Diencephalon (tissue), 1 donor: ENCODE measurements around the gene KRT36. TPM values are rescaled to one million over a fixed set of nuclear protein-coding genes. Genes with fewer than 3 reads are reported as not detected.

Source experiments
- small RNA-seq: library from RNA; depleted of rRNA; stranded (forward); fragments of <200 nt; gene quantifications from one replicate; pipeline ENCODE3, GENCODE V24; 2014
- total RNA-seq: library from RNA; depleted of rRNA; stranded (reverse); fragments of >200 nt; gene quantifications from one replicate; pipeline ENCODE4 v1.2.3, GENCODE V29; 2014

The KRT36 gene
- total RNA-seq, result not detected

DNA sequence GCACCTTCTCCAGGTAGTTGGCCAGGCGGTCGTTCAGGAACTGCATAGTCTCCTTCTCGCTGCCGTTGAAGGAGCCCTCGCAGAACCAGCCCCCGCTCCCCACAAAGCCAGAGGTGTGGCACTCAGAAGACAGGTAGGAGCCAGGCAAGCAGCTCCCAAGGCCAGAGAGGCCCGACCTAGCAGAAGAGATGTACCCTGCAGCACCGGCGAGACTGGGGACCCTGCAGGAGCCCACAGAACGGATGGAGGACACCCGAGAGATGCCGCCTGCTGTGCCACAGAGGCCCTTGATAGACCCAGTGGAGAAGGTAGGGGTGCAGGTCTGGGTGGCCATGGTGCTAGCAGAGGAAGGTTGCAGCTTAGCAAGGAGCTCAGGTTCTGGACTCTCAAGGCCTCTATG, at the start of gene KRT36:
KRT36 (minus strand) TSS at position 380 of the 400 bp plus-strand sequence; CDS start at position 334, 46 bp downstream.

GRCh38 chr17:41518789-41519449, 29.2 kb upstream of the KRT36 start, which contains the start of gene KRT15:
TSS of gene KRT15 (minus strand) at chr17:41518890. CDS start at chr17:41518827, 63 bp downstream.

GRCh38 chr17:41505007-41505808, 15.5 kb upstream of the KRT36 start, which contains the start of gene KRT13:
TSS of gene KRT13 (minus strand) at chr17:41505612. CDS start at chr17:41505550, 62 bp downstream.

DNA sequence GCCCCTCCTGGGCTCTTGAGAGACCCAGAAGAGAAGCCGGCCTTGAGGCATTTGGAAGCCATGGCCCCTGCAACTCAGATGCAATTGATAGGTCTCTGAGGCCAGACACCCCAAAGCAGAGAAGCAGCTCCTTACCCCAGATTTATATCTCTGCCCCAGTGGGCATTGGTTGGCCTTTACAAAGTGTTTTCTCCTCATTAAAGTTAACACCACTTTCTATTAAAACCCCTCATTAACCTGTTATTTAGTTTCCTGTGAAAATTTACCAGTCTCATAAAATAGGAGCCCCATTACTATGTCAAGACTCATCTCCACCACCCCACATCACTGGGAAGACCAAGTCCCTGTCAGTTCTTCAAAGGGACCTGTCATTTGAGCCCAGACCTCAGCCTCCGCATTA, 8.7 kb downstream of the KRT36 start, which contains the start of gene KRT35:
KRT35 (minus strand) TSS at position 116 of the 400 bp plus-strand sequence; CDS start at position 62, 54 bp downstream.

DNA sequence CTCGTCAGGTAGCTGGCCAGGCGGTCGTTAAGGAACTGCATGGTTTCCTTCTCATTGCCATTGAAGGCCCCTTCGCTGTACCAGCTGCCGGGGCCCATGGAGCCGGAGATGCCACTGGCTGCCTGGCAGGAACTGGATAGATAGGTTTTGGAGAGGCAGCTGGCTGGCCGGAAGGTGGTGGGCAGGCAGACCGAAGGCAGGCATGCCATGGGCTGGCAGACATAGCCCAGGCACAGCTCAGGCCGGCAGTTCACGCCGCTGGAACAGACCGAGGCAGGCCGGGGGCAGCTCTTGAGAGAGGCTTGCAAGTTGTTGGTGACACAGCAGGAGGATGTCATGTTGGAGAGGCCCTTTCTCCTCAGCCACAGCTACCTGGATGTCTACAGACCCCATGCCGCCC, 22.7 kb downstream of the KRT36 start, which contains the start of gene KRT32:
KRT32 (minus strand) TSS at position 399 of the 400 bp plus-strand sequence; CDS start at position 338, 61 bp downstream.

GRCh38 chr17:41440531-41441033, 49.1 kb downstream of the KRT36 start, which contains the start of gene KRT38:
TSS of gene KRT38 (minus strand) at chr17:41440983. CDS start at chr17:41440921, 62 bp downstream.

Small RNA genes within 50 kb of the gene (small RNA-seq; reads per million reads assigned to genes)
- 2.2 reads per million, percentile 87 among the genes with 10 or more reads in this experiment for gene RNU2-32P

Other genes with a start within 250 kb of the KRT36 start
- not detected for gene KRTAP9-4, start 240.2 kb downstream of the KRT36 start, total RNA-seq
- not detected for gene KRTAP9-9, start 234.5 kb downstream of the KRT36 start, total RNA-seq
- not detected for gene KRTAP9-6, start 224.5 kb downstream of the KRT36 start, total RNA-seq
- not detected for gene KRTAP9-7, start 214.2 kb downstream of the KRT36 start, total RNA-seq
- gene KRTAP29-1, start 187.1 kb downstream of the KRT36 start, total RNA-seq, result not detected
- not detected for gene KRTAP16-1, start 180.6 kb downstream of the KRT36 start, total RNA-seq
- not detected for gene KRTAP17-1, start 174.2 kb downstream of the KRT36 start, total RNA-seq
- gene KRT33A, start 139.1 kb downstream of the KRT36 start, total RNA-seq, result not detected
- not detected for gene KRT33B, start 120.1 kb downstream of the KRT36 start, total RNA-seq
- not detected for gene KRT34, start 107.6 kb downstream of the KRT36 start, total RNA-seq
- 0.23 TPM for gene KRT31, start 92.3 kb downstream of the KRT36 start, total RNA-seq
- not detected for gene KRT37, start 65.3 kb downstream of the KRT36 start, total RNA-seq
- not detected for gene KRT38, start 48.9 kb downstream of the KRT36 start, total RNA-seq
- gene KRT32, start 22.5 kb downstream of the KRT36 start, total RNA-seq, result not detected
- gene KRT35, start 8.8 kb downstream of the KRT36 start, total RNA-seq, result not detected
- not detected for gene KRT13, start 15.7 kb upstream of the KRT36 start, total RNA-seq
- not detected for gene KRT15, start 29.0 kb upstream of the KRT36 start, total RNA-seq
- 22.1 TPM for gene KRT19, start 38.4 kb upstream of the KRT36 start, total RNA-seq
- gene KRT9, start 82.1 kb upstream of the KRT36 start, total RNA-seq, result not detected
- not detected for gene KRT14, start 97.0 kb upstream of the KRT36 start, total RNA-seq
- not detected for gene KRT16, start 122.9 kb upstream of the KRT36 start, total RNA-seq
- gene KRT17, start 134.7 kb upstream of the KRT36 start, total RNA-seq, result not detected
- gene EIF1, start 199.0 kb upstream of the KRT36 start, total RNA-seq, result 114 TPM
- gene GAST, start 222.4 kb upstream of the KRT36 start, total RNA-seq, result not detected
- gene HAP1, start 244.7 kb upstream of the KRT36 start, total RNA-seq, result 9.9 TPM